GM18502 (cell line): ENCODE measurements around the gene CTNNB1.

Experiments used
- ATAC-seq: cut with Tn5 transposase; IDR thresholded peaks from one replicate; pipeline ENCODE4 v1.9.1; 2021; ENCODE audit warnings: mild to moderate bottlenecking; ENCODE audit not compliant: unreplicated experiment, poor library complexity

The CTNNB1 gene

DNA sequence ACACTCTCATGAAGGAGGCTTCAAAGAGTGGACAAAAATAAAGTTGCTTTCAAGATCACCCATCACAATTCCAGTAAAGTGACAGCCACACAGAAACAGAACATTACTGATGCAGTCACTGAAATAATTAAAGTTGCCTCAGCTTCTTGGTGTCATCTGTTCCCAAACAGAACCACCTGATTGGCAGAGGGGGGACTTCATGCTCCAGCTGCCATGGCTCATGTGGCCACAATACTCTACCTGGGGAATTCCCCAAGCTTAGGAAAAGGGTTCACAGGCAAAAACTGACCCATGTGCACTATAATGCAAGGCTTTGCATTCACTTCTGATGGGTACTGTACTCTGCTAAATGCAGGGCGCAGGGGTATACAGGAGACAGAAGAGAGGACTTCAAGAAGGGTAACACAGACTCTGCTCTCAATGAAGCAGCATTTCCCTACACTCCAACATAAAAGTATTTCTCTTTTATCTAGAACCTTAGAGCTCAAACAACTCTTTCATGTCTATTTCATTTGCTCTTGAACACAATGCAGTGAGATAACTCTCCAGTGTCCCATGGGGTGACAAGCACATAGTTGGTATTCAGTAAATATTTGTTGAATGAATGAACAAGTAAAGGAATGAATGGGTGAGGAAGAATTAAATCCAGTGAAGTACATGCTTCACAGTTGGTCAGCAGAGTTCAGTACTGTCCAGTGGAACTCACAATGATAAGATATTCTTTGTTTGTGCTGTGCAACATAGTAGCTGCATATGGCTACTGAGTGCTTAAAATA lies 8.6 kb upstream of the CTNNB1 start:
- ATAC-seq, result no peak

DNA sequence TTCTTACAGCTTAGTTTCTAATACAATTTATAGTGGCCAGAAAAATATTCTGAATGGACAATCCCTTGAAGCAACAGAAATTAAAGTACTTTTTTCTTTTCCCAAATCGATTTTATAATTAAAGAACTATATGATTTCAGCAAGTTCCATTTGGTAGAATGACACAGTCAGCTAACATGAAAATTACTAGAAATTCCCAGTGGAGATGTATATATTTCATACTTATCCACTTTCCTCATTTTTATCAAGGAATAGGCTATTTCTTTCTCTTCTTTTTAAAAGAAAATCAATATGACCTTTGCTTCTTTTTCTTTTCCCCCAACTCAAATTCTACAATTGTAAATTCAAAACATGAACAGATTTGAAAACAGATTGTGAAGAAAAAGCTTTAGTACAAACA lies 6.4 kb upstream of the CTNNB1 start:
- no peak for ATAC-seq

DNA sequence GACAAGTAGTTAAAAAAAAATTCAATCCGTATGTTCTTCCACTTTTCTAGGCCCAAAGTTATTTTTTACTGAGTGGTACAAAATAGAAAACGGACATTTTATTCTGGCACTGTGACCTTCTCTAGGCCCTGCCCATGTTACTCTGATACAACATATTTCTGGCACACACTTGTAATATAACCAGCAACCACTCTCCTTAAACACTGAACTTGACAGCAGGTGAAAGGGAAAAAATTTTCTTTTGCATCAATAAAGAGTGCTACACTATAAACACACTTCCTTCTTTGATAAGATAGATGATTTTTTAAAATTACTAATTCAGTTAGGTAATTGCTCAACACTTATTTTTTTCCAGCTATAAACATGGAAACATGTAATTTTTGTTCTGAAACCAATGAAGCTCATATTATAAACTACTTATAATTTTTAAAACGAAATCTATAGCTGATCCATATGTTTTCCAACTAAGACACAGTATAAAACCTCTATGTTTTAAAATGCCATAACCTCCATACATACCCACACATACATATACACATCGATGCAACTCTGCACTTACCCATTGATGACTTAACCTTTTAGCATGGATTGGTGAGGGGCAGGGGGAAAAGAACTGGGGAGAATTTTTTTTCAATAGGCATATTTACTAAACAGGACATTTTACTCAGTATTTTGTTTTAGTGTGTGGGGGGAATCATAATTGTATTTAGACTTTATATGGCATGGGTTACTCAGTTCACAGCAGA lies 5.3 kb upstream of the CTNNB1 start:
- no peak for ATAC-seq

DNA sequence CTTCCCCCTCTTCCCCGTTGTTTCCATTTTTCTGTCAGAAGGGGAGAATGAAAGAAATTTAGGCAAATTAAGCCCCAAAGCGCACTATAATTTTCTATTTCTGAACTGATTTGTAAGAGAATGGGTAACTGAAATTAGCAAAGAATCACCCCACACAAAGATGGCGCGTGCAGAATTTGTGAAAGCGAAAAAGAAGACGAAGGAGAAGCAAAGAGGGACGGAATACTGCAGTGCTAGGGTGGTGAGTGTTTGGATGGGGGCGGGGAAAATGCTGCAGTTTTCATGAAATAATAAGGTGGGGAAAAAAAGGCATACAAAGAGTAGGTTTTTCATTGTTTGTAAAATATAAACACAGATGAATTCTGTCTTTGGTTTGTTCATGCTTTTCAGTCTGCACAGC lies 4.6 kb upstream of the CTNNB1 start:
- ATAC-seq, result no peak

DNA sequence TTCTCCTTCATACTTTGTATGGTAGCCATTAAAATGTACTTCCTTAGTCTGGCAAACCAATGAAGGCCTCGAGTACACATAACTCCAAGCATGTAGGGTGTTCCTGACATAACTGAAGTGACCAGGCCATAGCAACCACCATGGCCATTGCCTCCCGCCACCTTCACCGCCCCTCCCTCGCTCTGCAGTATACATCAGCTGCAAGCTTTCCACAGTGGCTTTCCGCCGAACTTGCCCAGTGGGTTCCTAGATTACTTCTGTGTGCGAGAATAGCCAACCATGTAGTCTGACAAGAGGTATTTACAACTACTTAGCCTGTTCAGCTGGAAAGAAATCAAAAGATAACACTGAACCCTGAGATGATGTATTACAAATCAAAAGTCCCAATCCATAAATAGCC lies 3.4 kb upstream of the CTNNB1 start:
- ATAC-seq, result no peak

- ATAC-seq, result no peak
Observed at GRCh38 chr3:41196499-41197410, 2.5 kb upstream of the CTNNB1 start.

DNA sequence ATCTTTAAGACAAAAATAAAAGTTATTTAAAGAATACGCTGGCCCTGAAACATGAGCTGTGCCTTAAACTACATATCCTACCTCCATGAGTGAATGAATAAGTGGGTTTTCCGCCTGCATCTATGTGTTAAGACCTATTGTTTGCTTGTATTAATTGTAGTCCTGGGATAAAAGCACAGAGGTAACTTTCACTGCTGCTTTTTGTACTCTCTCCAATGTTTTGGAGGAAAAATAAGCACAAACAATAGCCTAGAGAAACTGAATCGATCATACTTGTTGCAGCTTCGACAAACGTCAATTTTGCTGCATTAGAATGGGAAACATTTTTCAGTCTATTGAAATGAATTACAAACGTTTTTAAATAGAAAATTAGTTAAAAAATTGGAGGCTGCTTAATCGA lies 1.3 kb upstream of the CTNNB1 start:
- no peak for ATAC-seq

GRCh38 chr3:41198526-41198925 lies 779 bp upstream of the CTNNB1 start:
- ATAC-seq, result peak; percentile 9

- ATAC-seq, result no peak
Observed at GRCh38 chr3:41199866-41200668, 762 bp downstream of the CTNNB1 start.

GRCh38 chr3:41200669-41201021 lies 1.3 kb downstream of the CTNNB1 start:
- ATAC-seq, result no peak

DNA sequence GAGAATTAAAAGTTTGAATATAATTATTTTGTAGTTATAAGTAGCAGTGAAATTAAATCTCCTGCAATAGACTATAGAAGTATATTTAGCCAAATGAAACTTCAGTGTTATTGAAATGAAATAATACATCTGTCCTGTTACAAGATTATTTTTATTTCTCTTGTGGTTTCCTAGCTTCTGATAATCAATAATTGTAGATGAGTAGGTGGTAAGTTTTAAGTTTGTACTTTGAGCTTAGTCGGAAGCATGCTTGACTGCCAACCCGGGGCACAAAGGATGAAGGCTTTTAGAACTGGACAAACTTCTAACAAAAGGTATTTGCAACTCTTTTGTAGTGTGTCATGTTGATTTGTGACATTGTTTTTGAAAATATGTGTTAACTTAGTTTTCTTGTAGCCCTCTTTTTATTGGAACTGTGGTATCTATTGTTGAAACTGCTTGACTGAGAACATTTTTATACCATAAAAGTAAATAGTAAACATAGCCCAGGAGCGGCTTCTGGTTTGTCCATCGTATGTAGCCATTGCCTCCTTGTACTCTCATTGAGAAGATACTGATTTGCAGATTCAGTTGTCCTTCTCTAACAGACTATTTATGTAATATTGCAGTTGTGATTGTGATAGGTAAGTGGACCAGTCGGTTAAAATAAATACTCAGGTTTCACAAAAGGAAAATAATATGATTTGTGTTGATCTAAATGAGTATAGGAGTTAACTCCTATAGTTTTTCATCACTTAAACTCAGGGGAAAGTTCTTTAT lies 2.9 kb downstream of the CTNNB1 start:
- no peak for ATAC-seq

GRCh38 chr3:41202834-41203345 lies 3.6 kb downstream of the CTNNB1 start:
- ATAC-seq, result no peak

DNA sequence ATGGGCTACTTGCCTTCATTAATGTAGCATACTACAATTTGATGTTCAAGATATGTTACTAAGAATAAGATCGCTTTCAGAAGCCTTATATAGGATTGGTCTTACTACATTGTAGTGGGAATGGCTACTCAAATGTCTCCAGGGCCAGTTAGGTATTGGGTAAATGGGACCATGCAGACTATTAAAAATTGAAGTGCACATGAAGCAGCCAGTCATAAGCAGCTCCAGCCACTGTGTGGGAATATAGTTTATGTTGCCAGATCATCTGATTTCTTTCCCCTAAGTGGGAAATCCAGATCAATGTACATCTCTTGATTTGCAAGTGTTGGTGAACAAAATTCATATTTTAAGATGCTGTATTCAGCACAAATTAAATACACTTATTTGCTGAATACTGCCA lies 5.1 kb downstream of the CTNNB1 start:
- ATAC-seq, result no peak

- no peak for ATAC-seq
Observed at GRCh38 chr3:41205591-41205990, 6.3 kb downstream of the CTNNB1 start.

- ATAC-seq, result no peak
Observed at GRCh38 chr3:41207355-41207754, 8.1 kb downstream of the CTNNB1 start.

DNA sequence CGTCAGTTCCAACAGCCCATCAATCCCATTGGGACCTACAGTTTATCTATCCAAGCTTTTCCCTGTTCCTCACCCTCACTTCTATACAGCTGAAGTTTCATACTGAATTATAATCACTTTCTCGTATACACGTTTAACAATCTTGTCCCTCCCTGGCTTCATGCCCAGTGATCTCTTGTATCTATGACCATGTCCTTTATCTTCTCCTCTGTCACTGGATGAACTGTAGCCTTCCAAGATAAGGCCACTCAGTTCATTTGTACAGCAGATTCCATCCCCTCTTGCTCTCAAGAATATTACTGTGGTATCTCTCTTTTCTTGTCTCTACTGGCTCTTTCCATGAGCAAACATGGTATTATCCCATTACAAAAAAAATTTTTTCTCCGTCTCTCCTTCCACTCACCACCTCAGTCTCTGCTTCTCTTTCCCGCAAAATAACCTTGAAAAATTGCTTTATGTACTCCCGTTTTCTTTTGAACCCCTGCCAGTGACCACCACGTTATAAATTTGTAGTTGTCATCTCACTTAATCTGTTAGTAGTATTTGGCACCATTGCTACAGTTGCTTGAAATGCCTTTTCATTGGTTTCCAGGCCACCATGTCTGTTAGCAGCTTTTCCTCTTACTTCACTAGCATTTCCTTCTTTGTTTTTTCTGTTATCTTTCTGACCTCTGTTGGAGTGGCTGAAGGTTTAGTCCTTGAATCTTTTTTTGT lies 9.4 kb downstream of the CTNNB1 start:
- no peak for ATAC-seq

DNA sequence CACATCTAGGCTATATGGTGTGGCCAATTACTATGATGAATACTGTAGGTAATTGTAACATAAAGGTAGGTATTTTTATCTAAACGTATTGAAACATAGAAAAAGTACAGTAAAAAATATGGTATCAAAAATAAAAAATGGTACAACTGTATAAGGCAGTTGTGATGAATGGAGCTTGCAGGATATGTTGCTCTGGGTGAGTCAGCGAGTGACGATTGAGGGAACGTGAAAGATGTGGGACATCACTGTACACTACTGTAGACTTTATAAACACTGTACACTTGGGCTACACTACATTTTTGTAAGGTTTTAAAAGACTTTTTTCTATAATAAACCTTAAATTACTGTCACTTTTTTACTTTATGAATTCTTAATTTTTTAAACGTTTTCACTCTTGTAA lies 10.3 kb downstream of the CTNNB1 start:
- ATAC-seq, result no peak

DNA sequence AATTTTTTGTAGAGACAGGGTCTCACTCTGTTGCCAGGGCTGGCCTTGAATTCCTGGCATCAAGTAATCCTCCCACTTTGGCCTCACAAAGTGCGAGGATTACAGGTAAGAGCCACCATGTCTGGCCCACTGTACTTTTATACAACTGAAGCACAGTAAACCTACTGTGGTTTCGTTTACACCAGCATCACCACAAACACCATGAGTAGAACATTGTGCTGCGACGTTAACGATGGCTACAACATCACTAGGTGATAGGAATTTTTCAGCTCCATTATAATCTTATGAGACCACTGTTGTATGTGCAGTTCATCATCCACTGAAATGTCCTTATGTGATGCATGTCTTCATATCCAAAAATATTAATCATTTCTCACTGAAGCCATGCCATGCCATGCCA lies 11.7 kb downstream of the CTNNB1 start:
- ATAC-seq, result no peak

DNA sequence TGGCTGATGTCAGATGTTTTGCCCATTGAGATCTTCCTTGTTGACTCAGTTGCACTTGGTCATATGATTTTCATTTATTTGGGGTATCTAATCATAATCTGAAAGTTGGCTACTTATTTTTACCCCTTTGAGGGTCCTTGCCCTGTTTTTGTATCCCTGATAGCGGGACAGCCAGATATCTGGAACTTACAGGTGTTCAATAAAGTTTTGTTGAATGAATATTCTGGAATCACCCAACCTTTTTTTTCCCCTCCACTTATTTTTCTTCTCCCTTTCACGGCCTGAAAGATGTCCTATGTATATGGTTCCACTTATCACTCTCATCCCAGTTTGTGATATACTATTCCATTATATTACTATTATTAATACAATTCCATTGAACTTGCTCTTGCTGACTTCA lies 12.8 kb downstream of the CTNNB1 start:
- ATAC-seq, result no peak
